SW480 (cell line): Measurements from ENCODE around the gene LGALS8.

ENCODE experiments used
- DNase-seq: peaks from one replicate; pipeline ENCODE4 v3.0.0-alpha.2; 2016; ENCODE audit warnings: low spot score

Gene LGALS8

GRCh38 chr1:236589531-236589930 lies 65.7 kb downstream of the LGALS8 start:
- DNase-seq: no peak

- DNase-seq: no peak
Observed at GRCh38 chr1:236590553-236591150, 66.9 kb downstream of the LGALS8 start.

- DNase-seq: no peak
Observed at GRCh38 chr1:236602171-236602570, 78.4 kb downstream of the LGALS8 start.
